ENCODE results near the gene PDE4D.
"Not testable (repeated sequence)": the region's sequence is repeated elsewhere in the genome, so short reads cannot be mapped to it uniquely, and the experiment has no call there.

The PDE4D gene

DNA sequence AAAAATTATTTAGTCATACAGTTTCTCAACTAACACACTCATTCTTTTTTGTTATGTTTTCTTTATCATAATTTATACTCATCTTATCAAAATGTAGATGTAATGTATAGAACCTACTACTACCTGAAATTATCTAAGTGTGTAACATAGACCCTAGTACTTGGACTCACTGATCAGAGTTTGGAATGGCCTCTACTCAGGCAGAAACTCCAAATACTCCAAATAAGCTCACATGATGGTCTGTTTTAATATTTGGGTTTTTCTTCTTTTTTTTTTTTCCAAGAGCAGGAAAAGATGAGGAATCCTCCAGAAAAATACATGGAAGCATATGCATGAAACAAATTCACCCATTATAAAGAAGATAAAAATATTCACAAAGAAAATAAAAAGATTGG lies 126.3 kb downstream of the PDE4D start:
- H3K4me1 Mint-ChIP-seq (ENCODE audit: low read depth in 2 of 2) = peaks cover 0 to 5% of the 10 kb centered on the region in 2 donors
- peaks cover 22 to 54% of the 10 kb centered on the region in 2 donors for H3K27me3 Mint-ChIP-seq
- ATAC-seq (replicated peaks) (no peak), DNase-seq (no peak)
- H3K9me3 Mint-ChIP-seq = no peaks in the 10 kb centered on the region
- H3K27ac Mint-ChIP-seq = no peak overlapping the region
- H3K36me3 Mint-ChIP-seq (ENCODE audit: insufficient read depth) = peaks cover 3% of the 10 kb centered on the region
- H3K4me3 Mint-ChIP-seq = no peak overlapping the region

DNA sequence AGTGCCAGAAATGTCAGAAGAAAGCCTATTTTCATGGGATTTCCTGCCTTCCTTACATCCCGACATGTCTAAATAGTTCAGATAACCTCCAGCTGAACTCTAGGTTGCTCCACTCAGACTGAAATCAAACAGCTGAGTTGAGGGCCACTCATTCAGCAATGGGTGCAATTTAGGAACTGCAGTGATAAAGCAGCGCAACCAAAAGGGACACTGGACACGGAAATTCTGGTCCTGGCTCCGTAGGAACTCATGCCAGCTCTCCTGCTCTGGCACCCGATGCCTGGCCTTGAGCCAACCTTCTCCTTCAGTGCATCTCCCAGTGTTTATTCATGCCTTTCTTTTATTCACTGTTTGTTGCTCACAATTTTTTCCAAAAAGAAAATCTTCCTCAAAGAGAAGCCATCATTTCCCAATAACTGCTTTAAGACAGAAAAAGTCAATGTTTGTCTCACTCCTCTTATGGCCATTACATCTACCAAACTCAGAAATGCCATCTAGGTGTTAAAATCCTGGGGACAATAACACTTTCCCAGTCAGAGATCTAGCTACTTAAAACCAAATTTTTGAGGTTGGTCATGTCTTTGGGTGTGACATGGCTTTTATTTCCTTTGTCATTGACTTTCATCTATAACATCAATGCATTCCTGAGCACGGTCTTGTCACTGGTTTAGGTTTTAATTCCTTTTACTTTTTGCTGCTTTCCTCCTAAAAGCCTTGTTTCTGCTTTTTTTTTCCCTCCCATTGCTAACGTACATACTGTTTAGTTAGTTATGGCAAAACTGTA lies 126.9 kb downstream of the PDE4D start:
- Mint-ChIP-seq H3K4me1 (ENCODE audit: low read depth in 2 of 2) (peaks cover 0 to 5% of the 10 kb centered on the region in 2 donors), H3K4me3 (no peak overlapping the region), H3K27me3 (peaks cover 22 to 54% of the 10 kb centered on the region in 2 donors), H3K36me3 (ENCODE audit: insufficient read depth) (peaks cover 3% of the 10 kb centered on the region), H3K9me3 (no peaks in the 10 kb centered on the region), H3K27ac (no peak overlapping the region)
- DNase-seq = no peak
- no peak for ATAC-seq (replicated peaks)

DNA sequence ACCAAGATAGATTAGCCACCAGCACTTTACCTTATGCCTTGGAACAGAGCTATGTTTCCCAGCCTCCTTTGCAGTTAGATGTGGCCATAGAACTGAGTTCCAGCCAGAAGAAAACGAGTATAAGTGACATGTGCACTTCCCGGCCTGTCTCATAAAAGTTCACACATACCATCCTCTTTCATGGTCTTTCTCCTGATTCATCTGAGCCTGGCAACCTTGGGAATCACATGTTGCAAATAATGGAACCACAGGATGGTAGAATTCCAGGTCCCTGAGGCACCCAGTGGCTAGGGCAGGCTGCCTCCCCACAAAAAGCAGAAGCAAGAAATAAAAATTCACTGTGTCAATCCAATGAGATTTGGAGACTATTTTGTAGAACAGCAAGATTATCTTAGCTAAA lies 128.1 kb downstream of the PDE4D start:
- no peak for ATAC-seq (replicated peaks)
- H3K27ac Mint-ChIP-seq = no peak overlapping the region

DNA sequence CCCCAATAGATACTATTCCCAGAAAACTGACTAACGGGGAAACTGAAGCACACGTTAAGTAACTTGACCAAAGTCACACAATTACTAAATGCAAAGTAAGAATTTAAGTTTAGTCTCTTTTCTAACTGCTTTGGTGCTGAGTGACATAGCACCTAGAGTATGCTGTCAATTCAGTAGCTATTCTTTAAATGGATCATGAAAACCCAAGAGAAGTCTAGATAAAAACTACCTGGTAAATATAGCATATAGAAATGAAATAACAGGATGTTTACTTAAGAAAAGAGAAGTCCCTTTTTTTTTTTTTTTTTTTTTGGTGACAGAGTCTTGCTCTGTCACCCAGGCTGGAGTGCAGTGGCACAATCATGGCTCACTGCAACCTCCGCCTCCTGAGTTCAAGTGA lies 129.2 kb downstream of the PDE4D start:
- H3K27me3 Mint-ChIP-seq = peaks cover 14 to 38% of the 10 kb centered on the region in 2 donors
- no peak overlapping the region for H3K4me3 Mint-ChIP-seq
- no peak for DNase-seq
- H3K36me3 Mint-ChIP-seq (ENCODE audit: insufficient read depth) = peaks cover 3% of the 10 kb centered on the region
- H3K4me1 Mint-ChIP-seq (ENCODE audit: low read depth in 2 of 2) = peaks cover 0 to 5% of the 10 kb centered on the region in 2 donors
- H3K9me3 Mint-ChIP-seq = no peaks in the 10 kb centered on the region
- H3K27ac Mint-ChIP-seq = no peak overlapping the region
- no peak for ATAC-seq (replicated peaks)

More for the DNA sequence above, 128.1 kb downstream of the PDE4D start:
- no peaks in the 10 kb centered on the region for H3K9me3 Mint-ChIP-seq
- peaks cover 3% of the 10 kb centered on the region for H3K36me3 Mint-ChIP-seq (ENCODE audit: insufficient read depth)
- no peak overlapping the region for H3K4me3 Mint-ChIP-seq
- no peak for DNase-seq
- H3K4me1 Mint-ChIP-seq (ENCODE audit: low read depth in 2 of 2) = peaks cover 0 to 5% of the 10 kb centered on the region in 2 donors
- H3K27me3 Mint-ChIP-seq = peaks cover 14 to 46% of the 10 kb centered on the region in 2 donors

DNA sequence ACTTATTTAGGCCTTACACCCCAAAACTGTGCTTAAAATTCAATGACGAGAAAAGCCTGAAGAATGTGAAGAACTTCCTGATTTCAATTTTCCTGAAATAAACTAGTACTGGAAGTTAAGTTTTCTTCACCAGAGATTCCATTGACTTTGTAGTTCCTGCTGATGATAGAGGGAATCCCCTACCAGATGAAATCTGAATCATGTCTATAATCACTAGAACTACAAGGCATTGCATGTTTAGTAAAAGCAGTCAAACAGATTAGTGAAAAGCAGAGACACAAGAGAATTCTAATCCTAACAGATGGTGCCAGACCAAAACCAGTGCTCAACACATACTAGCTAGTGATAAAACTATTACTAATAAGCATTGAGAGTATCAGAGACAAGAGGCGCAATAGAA lies 130.0 kb downstream of the PDE4D start:
- Mint-ChIP-seq H3K27ac (no peak overlapping the region), H3K27me3 (peaks cover 14 to 30% of the 10 kb centered on the region in 2 donors)
- ATAC-seq (replicated peaks) = no peak

DNA sequence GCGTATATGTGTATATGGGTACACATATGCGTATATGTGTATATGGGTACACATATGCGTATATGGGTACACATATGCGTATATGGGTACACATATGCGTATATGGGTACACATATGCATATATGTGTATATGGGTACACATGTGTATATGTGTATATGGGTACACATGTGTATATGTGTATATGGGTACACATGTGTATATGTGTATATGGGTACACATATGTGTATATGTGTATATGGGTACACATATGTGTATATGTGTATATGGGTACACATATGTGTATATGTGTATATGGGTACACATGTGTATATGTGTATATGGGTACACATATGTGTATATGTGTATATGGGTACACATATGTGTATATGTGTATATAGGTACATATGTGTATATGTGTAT lies 131.3 kb downstream of the PDE4D start:
- not testable (repeated sequence) for H3K9me3 Mint-ChIP-seq; H3K4me3 Mint-ChIP-seq; DNase-seq; H3K27ac Mint-ChIP-seq; ATAC-seq (replicated peaks); H3K36me3 Mint-ChIP-seq (ENCODE audit: insufficient read depth); H3K4me1 Mint-ChIP-seq (ENCODE audit: low read depth in 2 of 2)
- peaks cover 6 to 19% of the 10 kb centered on the region in 2 donors for H3K27me3 Mint-ChIP-seq

More for the DNA sequence above, 130.0 kb downstream of the PDE4D start:
- DNase-seq = no peak
- Mint-ChIP-seq H3K36me3 (ENCODE audit: insufficient read depth) (peaks cover 3% of the 10 kb centered on the region), H3K4me3 (no peak overlapping the region), H3K4me1 (ENCODE audit: low read depth in 2 of 2) (peaks cover 0 to 5% of the 10 kb centered on the region in 2 donors), H3K9me3 (no peaks in the 10 kb centered on the region)

DNA sequence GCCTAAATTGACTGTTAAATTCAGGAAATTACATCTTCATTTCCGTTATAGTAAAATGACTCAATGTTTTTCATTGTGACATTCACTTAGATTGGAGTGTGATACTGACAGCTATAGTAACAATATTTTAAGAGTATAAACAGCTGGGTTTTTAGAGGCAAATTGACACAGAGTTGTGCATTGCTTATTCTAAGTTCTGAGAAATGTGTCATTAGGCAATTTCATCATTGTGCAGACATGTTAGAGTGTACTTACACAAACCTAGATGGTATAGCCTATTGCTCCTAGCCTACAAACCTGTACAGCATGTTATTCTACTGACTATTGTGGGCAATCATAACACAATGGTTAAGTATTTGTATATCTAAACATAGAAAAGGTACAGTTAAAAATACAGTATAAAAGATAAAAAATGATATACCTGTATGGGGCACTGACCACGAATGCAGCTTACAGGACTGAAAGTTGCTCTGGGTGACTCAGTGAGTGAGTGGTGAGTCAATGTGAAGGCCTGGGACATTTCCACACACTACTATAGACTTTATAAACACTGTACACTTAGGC lies 132.7 kb downstream of the PDE4D start:
- H3K4me1 Mint-ChIP-seq (ENCODE audit: low read depth in 2 of 2) = no peaks in the 10 kb centered on the region
- no peaks in the 10 kb centered on the region for H3K9me3 Mint-ChIP-seq
- ATAC-seq (replicated peaks) = no peak
- H3K27me3 Mint-ChIP-seq = peaks cover 0 to 7% of the 10 kb centered on the region in 2 donors
- H3K4me3 Mint-ChIP-seq = no peak overlapping the region
- H3K36me3 Mint-ChIP-seq (ENCODE audit: insufficient read depth) = no peaks in the 10 kb centered on the region
- H3K27ac Mint-ChIP-seq = no peak overlapping the region
- no peak for DNase-seq

DNA sequence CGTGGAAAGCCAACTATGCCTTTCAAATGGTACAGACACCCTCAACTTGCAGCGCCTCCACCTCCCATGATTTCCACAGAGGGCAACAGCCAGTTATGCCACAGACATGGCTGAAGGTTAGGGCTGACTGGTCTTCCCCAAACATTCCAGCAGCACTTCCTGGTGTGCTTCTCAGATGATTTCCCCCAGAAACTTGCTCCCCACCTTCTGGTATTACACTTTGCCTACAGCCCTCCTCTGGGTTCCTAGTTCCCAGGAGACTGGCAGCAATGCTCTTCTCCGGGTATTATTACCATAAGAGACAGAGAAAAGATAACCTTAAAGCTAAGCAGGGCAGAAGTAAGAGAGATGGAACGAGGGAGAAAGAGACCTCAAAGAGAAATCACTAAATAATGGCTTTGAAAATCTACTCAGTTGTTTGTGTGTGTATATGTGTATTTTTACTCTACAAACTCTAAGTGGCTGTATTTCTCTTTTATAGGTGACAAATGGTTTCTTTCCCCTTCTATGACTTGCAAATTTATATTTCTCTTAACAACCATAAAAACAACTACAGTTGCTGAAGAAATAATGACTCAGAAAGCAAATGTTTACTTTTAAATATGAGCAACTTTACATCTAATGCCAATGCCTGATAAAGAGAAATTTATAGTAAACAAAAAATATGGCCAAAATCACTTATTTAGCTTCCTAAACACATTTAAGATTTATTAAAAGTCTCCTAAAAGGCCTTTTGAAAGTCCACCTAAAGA lies 133.8 kb downstream of the PDE4D start:
- no peak overlapping the region for H3K4me3 Mint-ChIP-seq
- DNase-seq (no peak), ATAC-seq (replicated peaks) (no peak)
- H3K27ac Mint-ChIP-seq = no peak overlapping the region
- H3K4me1 Mint-ChIP-seq (ENCODE audit: low read depth in 2 of 2) = no peaks in the 10 kb centered on the region
- H3K27me3 Mint-ChIP-seq = no peaks in the 10 kb centered on the region
- no peaks in the 10 kb centered on the region for H3K9me3 Mint-ChIP-seq
- H3K36me3 Mint-ChIP-seq (ENCODE audit: insufficient read depth) = no peaks in the 10 kb centered on the region

DNA sequence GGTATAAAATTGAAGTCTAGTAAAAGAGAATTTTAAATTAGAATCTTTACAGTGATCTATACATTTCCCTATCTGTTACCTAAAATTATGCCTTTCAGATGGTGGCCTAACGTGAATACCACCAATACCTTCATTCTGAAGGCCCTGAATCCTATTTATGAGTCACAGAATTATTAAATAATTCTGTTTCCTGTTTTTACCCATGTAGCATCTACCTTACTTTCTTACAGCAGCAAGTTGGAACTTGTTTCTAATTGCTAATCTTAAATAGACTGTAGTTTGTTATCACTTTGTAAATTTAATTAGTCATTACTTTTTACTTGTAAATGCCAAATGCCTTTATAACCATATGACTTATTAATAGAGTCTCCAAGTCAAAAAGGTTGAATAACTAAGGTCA lies 135.0 kb downstream of the PDE4D start:
- Mint-ChIP-seq H3K9me3 (no peaks in the 10 kb centered on the region), H3K27me3 (no peaks in the 10 kb centered on the region), H3K4me1 (ENCODE audit: low read depth in 2 of 2) (no peaks in the 10 kb centered on the region), H3K27ac (no peak overlapping the region), H3K4me3 (no peak overlapping the region), H3K36me3 (ENCODE audit: insufficient read depth) (no peaks in the 10 kb centered on the region)
- no peak for ATAC-seq (replicated peaks)
- DNase-seq = no peak

DNA sequence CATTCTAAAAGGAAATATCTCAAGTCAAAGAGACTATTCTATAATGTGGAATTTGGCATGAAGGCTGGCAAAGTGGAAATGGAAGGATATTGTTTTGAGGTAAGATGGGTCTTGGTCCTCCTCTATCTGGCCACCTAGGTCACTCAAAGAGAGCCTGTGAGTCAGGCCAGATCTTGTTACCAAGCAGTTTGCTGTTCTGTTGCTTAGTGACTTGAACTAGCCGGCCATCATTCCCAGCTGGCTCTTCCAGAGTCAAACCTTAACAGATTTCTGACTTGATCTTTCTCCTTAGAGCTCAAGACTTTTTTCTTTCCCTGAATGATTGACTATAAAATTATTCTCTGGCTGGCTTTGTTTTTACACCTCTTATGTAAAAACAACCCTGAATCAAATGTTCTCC lies 136.1 kb downstream of the PDE4D start:
- DNase-seq = no peak
- Mint-ChIP-seq H3K27me3 (no peaks in the 10 kb centered on the region), H3K4me3 (no peak overlapping the region), H3K4me1 (ENCODE audit: low read depth in 2 of 2) (no peaks in the 10 kb centered on the region), H3K9me3 (peaks cover 0 to 2% of the 10 kb centered on the region in 2 donors), H3K27ac (no peak overlapping the region), H3K36me3 (ENCODE audit: insufficient read depth) (no peaks in the 10 kb centered on the region)
- ATAC-seq (replicated peaks) = no peak

DNA sequence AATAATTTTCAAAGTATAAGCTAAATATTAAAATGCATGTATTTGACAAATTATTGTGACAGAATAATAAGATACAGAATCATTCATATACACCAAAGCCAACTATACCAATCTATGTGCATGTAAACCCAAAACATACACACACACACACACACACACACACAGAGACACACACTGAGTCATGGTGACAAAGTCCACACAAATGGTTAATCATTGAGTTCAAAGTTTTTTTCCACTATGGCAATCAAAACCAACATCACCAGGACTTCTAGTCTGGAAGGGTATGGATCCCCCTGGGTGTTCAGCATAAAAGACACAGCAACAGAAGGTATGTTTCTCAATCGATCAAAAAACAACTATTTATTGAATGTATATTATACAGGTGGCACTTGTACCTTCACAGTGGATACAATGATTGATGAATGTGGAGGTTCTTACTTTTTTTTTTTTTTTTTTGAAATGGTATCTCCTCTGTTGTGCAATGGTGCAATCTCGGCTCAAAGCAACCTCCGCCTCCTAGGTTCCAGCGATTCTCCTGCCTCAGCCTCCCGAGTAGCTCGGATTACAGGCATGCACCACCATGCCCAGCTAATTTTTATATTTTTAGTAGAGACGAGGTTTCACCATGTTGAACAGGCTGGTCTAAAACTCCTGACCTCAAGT lies 137.0 kb downstream of the PDE4D start:
- peaks cover 0 to 2% of the 10 kb centered on the region in 2 donors for H3K9me3 Mint-ChIP-seq
- no peak overlapping the region for H3K4me3 Mint-ChIP-seq
- H3K27me3 Mint-ChIP-seq = no peaks in the 10 kb centered on the region
- no peaks in the 10 kb centered on the region for H3K36me3 Mint-ChIP-seq (ENCODE audit: insufficient read depth)
- no peak for ATAC-seq (replicated peaks)
- DNase-seq = no peak
- no peaks in the 10 kb centered on the region for H3K4me1 Mint-ChIP-seq (ENCODE audit: low read depth in 2 of 2)
- H3K27ac Mint-ChIP-seq = no peak overlapping the region

DNA sequence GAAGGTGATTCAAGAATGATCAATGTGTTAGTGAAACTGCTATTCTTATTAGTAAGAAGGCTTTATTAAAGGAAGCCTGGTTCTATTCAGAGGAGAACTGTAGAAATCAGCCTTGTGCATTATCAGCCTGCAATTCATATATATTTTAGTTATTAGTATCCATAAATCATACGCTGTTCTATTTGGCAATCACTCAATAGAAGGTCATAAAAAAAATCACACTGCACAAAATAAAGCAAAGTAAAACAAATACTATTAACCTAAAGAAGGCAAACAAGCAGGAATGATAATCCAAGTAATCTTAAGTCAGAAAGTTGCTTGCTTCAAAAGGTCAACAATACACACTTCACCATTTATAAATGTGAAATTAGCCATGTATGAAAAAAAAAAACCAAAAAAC lies 138.1 kb downstream of the PDE4D start:
- Mint-ChIP-seq H3K36me3 (ENCODE audit: insufficient read depth) (no peaks in the 10 kb centered on the region), H3K27me3 (no peaks in the 10 kb centered on the region), H3K4me3 (no peak overlapping the region), H3K9me3 (peaks cover 0 to 2% of the 10 kb centered on the region in 2 donors), H3K4me1 (ENCODE audit: low read depth in 2 of 2) (no peaks in the 10 kb centered on the region), H3K27ac (no peak overlapping the region)
- DNase-seq (no peak), ATAC-seq (replicated peaks) (no peak)

DNA sequence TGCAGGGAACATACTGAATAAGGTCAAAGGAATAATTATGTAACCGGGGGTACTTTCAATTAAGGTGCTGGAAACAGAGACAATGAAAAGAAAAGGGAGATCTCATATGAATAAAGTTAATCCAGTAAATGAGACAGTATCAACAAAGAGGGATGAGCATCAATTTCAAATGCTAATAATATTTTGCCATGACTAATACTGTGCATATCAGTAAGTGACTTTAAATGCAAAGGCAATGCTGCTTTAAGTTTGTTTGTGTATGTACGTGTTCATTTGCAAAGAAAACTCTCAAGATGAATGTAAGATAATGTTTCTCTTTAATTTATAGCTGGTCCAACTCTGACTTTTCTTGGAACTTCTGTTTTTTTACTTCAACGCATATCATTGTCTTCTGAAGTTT lies 139.9 kb downstream of the PDE4D start:
- Mint-ChIP-seq H3K27me3 (no peaks in the 10 kb centered on the region), H3K9me3 (peaks cover 0 to 2% of the 10 kb centered on the region in 2 donors), H3K27ac (no peak overlapping the region)

More for the DNA sequence above, 139.9 kb downstream of the PDE4D start:
- no peak for ATAC-seq (replicated peaks)
- no peaks in the 10 kb centered on the region for H3K4me1 Mint-ChIP-seq (ENCODE audit: low read depth in 2 of 2)
- DNase-seq = no peak
- H3K4me3 Mint-ChIP-seq = no peak overlapping the region
- no peaks in the 10 kb centered on the region for H3K36me3 Mint-ChIP-seq (ENCODE audit: insufficient read depth)

All from effector memory CD8-positive, alpha-beta T cell (primary cell).